SJCRH30 (cell line): ENCODE data around the gene ARHGEF6. TPM values are rescaled to one million over a fixed set of nuclear protein-coding genes. Genes with fewer than 3 reads are reported as not detected.

Experiments used
- total RNA-seq: library from RNA; depleted of rRNA; stranded (reverse); fragments of >200 nt; shearing (Covaris generic); gene quantifications from 2 replicates; pipeline ENCODE4 v1.2.3, GENCODE V29; 2014; rRNA removed

Gene ARHGEF6
- total RNA-seq, 1 experiment from 2014 or later: 10.8 TPM

Other genes starting within 250 kb of the ARHGEF6 start
- gene VGLL1, start 248.7 kb downstream of the ARHGEF6 start, total RNA-seq: not detected in 2 replicates
- not detected in 2 replicates for gene CD40LG, start 132.8 kb downstream of the ARHGEF6 start, total RNA-seq
- 439 and 490 TPM in 2 replicates for gene RBMX, start 99.8 kb upstream of the ARHGEF6 start, total RNA-seq